ENCODE measurements around the gene TM7SF3.
"Not testable (repeated sequence)": the region's sequence is repeated elsewhere in the genome, so short reads cannot be mapped to it uniquely, and the experiment has no call there.

The TM7SF3 gene

DNA sequence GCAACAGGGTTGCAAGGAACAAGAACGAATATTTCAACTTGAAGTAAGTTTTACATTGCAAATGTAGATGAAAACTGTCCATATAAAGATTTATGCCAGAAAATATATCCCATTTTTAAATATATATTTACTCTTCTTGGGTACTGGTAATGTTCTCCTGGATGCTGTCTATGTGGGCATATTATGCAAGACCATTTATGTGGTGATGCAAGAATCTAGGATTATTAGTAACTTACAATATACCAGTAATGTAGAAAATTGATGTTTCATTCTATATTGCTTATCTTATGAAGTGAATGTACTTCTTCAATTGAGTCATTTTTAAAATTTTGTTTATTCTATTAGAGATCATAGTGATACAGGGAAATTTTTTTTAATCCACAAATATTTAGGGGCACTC lies 50.8 kb downstream of the TM7SF3 start:
- DNase-seq (ENCODE audit: low read depth) = peak; percentile 45
- no peak overlapping the region for H3K4me3 ChIP-seq (replicated peaks; ENCODE audit: low read depth, low read length)
- TF ChIP-seq CTCF (IDR thresholded peaks at IDR 0.05; ENCODE audit: low read length, missing control alignments) = no peak

DNA sequence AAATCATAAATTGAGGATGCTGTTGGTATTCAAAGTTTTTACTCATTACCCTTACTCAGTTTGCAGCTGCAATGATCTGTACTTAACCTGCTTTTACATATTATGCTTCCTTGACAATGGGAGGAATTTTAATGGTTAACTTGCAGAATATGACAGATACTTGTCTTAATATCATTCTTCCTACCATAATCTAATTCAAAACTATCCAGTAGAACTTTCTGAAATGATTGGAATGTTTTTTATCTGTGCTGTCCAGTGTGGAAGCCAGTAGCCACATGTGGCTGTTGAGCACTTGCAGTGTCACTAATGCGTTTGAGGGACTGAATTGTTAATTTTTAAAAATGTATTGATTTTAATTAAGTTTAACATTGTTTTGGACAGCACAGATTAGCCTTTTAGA lies 52.4 kb downstream of the TM7SF3 start:
- H3K4me3 ChIP-seq (replicated peaks; ENCODE audit: low read depth, low read length) = no peak overlapping the region
- no peak for DNase-seq (ENCODE audit: low read depth)
- no peak for TF ChIP-seq CTCF (IDR thresholded peaks at IDR 0.05; ENCODE audit: low read length, missing control alignments)

- DNase-seq (ENCODE audit: low read depth); H3K4me3 ChIP-seq (replicated peaks; ENCODE audit: low read depth, low read length): not testable (repeated sequence)
Measured at GRCh38 chr12:26961391-26961790, 52.8 kb downstream of the TM7SF3 start.

DNA sequence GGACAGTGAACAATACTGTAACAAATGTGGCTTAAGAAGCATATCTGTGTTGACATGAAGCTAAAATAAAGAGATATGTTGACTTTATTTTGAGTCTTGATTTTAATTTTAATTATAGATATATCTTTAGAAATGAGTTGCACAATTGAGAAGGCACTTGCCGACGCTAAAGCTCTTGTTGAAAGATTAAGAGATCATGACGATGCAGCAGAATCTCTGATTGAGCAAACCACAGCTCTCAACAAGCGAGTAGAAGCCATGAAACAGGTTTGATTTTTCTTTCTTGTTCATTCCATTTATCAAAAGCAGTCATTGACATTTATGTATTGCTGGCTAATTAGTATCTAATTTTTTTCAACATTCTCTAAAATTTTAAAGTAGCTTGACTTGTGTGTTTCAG lies 60.2 kb downstream of the TM7SF3 start:
- TF ChIP-seq CTCF (IDR thresholded peaks at IDR 0.05; ENCODE audit: low read length, missing control alignments) = no peak
- DNase-seq (ENCODE audit: low read depth) = no peak
- H3K4me3 ChIP-seq (replicated peaks; ENCODE audit: low read depth, low read length) = no peak overlapping the region

- H3K4me3 ChIP-seq (replicated peaks; ENCODE audit: low read depth, low read length) = no peak overlapping the region
- no peak for DNase-seq (ENCODE audit: low read depth)
- no peak for TF ChIP-seq CTCF (IDR thresholded peaks at IDR 0.05; ENCODE audit: low read length, missing control alignments)
Measured at GRCh38 chr12:26953447-26953846, 60.7 kb downstream of the TM7SF3 start.

DNA sequence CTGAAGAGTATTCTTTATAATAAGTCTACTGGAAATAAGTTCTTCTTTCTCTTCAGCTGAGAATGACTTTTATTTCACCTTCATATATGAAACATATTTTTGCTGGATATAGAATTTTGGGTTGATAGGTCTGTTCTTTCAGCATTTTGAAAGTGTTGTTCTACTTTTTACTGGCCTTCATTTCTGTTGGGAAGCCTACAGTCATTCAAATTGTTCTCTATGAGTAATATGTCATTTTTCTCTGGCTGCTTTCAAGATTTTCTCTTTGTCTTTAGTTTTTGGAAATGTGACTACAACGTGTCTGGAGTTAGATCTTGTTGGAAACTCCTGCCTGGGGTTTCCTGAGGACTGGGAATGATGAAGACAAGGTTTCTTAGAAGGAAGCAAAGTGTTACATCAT lies 65.9 kb downstream of the TM7SF3 start:
- TF ChIP-seq CTCF (IDR thresholded peaks at IDR 0.05; ENCODE audit: low read length, missing control alignments) = no peak
- H3K4me3 ChIP-seq (replicated peaks; ENCODE audit: low read depth, low read length) = no peak overlapping the region
- DNase-seq (ENCODE audit: low read depth) = no peak

DNA sequence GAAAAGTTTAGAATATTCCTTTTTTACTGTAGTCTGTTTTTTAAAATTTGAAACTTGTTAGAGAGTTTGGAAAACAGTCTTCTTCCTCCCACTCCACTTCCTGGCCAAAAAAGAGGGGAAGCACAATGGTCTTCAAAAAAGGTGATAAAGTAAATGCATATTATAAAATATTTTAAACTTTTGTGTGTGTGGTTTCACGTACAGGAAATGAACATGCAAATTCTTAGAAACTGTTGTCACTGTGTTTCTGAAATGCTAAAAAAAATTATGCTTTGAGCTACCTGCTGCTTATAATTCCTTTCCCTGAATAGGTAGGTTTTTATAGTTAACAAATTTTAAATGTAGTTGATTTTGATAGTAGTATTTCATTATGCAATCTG lies 73.0 kb downstream of the TM7SF3 start:
- peak overlapping the region; percentile 94 for H3K4me3 ChIP-seq (replicated peaks; ENCODE audit: low read depth, low read length)
- TF ChIP-seq CTCF (IDR thresholded peaks at IDR 0.05; ENCODE audit: low read length, missing control alignments) = no peak
- DNase-seq (ENCODE audit: low read depth) = peak; percentile 30

Data from fibroblast of pulmonary artery (primary cell).